ENCODE results near the gene VCAM1. TPM values are rescaled to one million over a fixed set of nuclear protein-coding genes. Genes with fewer than 3 reads are reported as not detected.

The VCAM1 gene
- total and polyA plus RNA-seq, 2 of the 8 experiments (the other 6 are each of a cell fraction or from before 2014, with no cell fraction given): 0.21 TPM; not detected in 1

GRCh38 chr1:100760511-100760910, 41.0 kb downstream of the VCAM1 start:
- no peak overlapping the region for H3K56ac ChIP-seq (replicated peaks; ENCODE audit: insufficient read length, low read depth, low read length)
- H3K23me2 ChIP-seq (ENCODE audit: low read depth, low read length): no peaks in the 10 kb centered on the region
- no peak overlapping the region for H3K27ac ChIP-seq (ENCODE audit: low read depth, low read length)
- FAIRE-seq: no peak
- H2BK15ac ChIP-seq (ENCODE audit: low read length): no peak overlapping the region
- H3K36me3 ChIP-seq (ENCODE audit: control insufficient read depth in 2 of 4, insufficient read depth in 4 of 4, low read length in 3 of 4): no peaks in the 10 kb centered on the region
- no peaks in the 10 kb centered on the region; a peak in 1 of 7 replicates for H3K4me1 ChIP-seq (replicated peaks in 1 of 4; ENCODE audit: control insufficient read depth in 3 of 4, insufficient read depth in 4 of 4, low read length in 3 of 4)
- no peaks in the 10 kb centered on the region for H3K79me2 ChIP-seq (ENCODE audit: control insufficient read depth in 1 of 2, insufficient read depth in 2 of 2, low read length in 2 of 2)
- no peaks in the 10 kb centered on the region for H3K9me3 ChIP-seq (ENCODE audit: insufficient read depth in 2 of 2, low read depth in 1 of 2, low read length in 1 of 2)
- no peak overlapping the region for H2BK5ac ChIP-seq (ENCODE audit: low read depth, low read length)
- no peak overlapping the region for H3K4me2 ChIP-seq (ENCODE audit: insufficient read depth in 1 of 2, low read depth in 2 of 2, low read length in 2 of 2)
- POLR2A ChIA-PET (ENCODE audit: partially characterized antibody): no interaction called here
- no peak overlapping the region for H3K14ac ChIP-seq (ENCODE audit: insufficient read length)
- H3K4me3 ChIP-seq (ENCODE audit: extremely low read depth in 1 of 4, insufficient read depth in 2 of 4, low read depth in 3 of 4, low read length in 4 of 4): no peak overlapping the region
- no peak overlapping the region for H2BK12ac ChIP-seq (ENCODE audit: low read depth, low read length)
- H4K5ac ChIP-seq (ENCODE audit: insufficient read length, low read depth, low read length): no peak overlapping the region
- no peak overlapping the region for H3K4ac ChIP-seq (replicated peaks; ENCODE audit: insufficient read length, low read depth, low read length)
- no peak overlapping the region for H3K23ac ChIP-seq (ENCODE audit: insufficient read length)
- H4K8ac ChIP-seq (ENCODE audit: extremely low read depth, insufficient read depth, low read length): no peak overlapping the region
- no peaks in the 10 kb centered on the region for H3K79me1 ChIP-seq (ENCODE audit: low read depth, low read length)
- no peak overlapping the region for H2AFZ ChIP-seq (ENCODE audit: low read length)
- CTCF ChIA-PET (ENCODE audit: partially characterized antibody): interaction anchor here (1.0 to 1.3 kb wide), 2 partner anchors 13 to 75 kb away, joined by 3 to 4 read pairs; no protein-coding TSS in a partner anchor
- DNase-seq (ENCODE audit: low read depth in 1 of 2, low spot score in 2 of 2): no peak
- H3K27me3 ChIP-seq (replicated peaks in 1 of 4; ENCODE audit: control insufficient read depth in 3 of 4, extremely low read depth in 1 of 4, insufficient read depth in 3 of 4, low read length in 3 of 4): no peaks in the 10 kb centered on the region
- TF ChIP-seq JUND (IDR thresholded peaks at IDR 0.05; ENCODE audit: low read length): no peak
- no peak for TF ChIP-seq CTCF (IDR thresholded peaks at IDR 0.05; ENCODE audit: control extremely low read depth in 1 of 3, insufficient read depth in 1 of 3, low read depth in 1 of 3, low read length in 3 of 3)
- TF ChIP-seq NRF1 (IDR thresholded peaks at IDR 0.05; ENCODE audit: low read depth, low read length): no peak
- H2AK5ac ChIP-seq (ENCODE audit: low read depth, low read length): no peak overlapping the region
- no peaks in the 10 kb centered on the region for H4K20me1 ChIP-seq (replicated peaks in 1 of 2; ENCODE audit: control insufficient read depth in 1 of 2, insufficient read depth in 2 of 2, low read length in 2 of 2)
- H3K18ac ChIP-seq (ENCODE audit: extremely low read depth, low read length): no peak overlapping the region
- H2BK20ac ChIP-seq (ENCODE audit: low read length): no peak overlapping the region
- no peak overlapping the region for H3K9ac ChIP-seq (replicated peaks in 1 of 4; ENCODE audit: extremely low read depth in 1 of 4, low read depth in 3 of 4, low read length in 3 of 4)
- H2BK120ac ChIP-seq (replicated peaks; ENCODE audit: low read depth, low read length): no peak overlapping the region
- H4K91ac ChIP-seq (replicated peaks; ENCODE audit: insufficient read length, low read length): no peak overlapping the region

Measured in H1 (cell line).